NCI-H187 treated with DMSO at 0.1 percent for 48 hours (cell line): ENCODE measurements around the gene NCSTN.

ENCODE experiments used
- DNase-seq: peaks from one replicate; lab custom pipeline; 2025; lab: John Stamatoyannopoulos, UW

NCSTN gene

DNA sequence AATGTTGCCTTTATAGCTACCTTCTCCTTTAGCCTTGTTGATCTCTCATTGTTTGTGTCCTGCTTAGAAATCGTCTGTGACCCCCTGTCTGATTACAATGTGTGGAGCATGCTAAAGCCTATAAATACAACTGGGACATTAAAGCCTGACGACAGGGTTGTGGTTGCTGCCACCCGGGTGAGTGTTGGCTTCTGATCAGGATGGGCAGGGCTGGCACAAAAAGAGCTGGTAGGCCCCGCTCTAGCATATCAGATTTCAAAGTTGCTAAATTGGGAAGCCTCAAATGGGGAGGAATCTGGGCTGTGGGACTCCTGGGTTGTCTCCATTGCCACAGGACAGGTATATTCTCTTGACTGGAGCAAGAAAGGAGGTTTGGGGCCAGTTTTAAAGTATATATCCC is 8.4 kb downstream of the NCSTN start:
- DNase-seq = no peak

GRCh38 chr1:160352555-160352954 is 9.4 kb downstream of the NCSTN start:
- no peak for DNase-seq

DNA sequence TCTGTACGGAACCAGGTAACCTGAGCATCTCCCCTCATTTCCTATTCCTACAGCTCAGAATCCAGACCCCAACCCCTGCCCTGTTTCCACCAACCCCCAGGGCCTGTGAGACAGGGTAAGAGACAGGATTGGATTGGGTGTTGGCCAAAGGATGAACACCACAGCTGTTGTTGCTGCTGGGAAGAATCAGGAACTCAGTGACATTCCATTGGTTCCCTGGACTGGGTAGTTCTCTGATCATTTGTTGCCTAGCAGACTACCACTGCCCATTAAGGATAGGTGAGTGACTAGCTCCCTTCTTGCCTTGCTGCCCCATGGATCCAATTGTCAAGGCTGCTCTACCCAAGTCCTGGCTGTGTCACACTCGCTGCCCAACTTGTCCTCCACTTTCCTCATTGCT is 10.0 kb downstream of the NCSTN start:
- no peak for DNase-seq

DNA sequence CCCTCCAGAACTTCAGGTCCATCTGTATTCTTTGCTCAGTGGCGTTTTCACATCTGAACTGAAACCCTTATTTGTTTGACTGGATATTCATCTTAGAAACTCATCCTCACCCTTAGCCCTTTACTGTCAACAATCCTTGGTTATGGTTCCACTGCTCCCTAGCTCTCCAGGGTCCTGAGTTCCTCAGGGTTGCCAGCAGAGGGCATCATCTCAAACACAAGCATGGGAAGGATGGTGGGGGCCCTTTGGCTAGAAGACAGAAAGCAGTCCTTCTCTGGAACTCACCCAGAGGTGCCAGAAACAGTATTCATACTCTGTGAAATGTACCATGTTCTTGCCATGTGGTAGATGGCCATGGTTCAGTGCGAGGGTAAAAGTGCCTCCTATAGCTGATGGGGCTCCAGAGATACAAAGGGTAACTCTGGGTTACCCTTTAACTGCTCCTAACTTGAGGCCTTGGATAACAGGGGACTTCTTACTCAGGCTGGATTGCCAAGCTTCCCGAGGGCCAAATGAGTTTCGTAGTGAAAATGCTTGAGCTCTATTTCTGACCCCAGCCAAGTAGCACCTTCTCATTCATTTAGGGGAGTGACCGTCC is 11.3 kb downstream of the NCSTN start:
- no peak for DNase-seq

DNA sequence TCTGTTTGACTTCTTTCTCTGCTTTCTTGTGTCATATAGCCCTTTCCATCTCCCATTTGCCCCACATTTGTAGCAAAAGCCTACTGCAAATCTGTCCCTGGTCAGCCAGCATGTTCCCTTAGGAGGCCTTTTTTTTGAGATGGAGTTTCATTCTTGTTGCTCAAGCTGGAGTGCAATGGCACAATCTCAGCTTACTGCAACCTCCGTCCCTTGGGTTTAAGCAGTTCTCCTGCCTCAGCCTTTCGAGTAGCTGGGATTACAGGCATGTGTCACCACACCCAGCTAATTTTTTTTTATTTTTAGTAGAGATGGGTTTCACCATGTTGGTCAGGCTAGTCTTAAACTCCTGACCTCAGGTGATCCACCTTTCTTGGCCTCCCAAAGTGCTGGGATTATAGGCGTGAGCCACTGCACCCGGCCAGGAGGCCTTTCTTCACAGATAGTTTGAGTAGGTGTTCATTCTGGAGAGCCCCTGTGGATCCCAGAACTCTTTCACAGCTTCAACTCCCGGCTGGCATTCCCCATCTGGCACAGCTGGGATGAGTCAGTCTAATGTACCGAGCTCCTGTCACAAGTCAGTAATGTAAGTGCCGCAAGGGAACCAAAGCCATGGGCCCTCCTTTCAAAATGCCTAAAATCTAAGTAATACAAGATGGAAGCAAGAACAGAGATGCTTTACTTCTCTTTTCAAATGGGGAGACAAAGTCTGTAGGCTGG is 14.3 kb downstream of the NCSTN start:
- no peak for DNase-seq

GRCh38 chr1:160358073-160358472 is 14.9 kb downstream of the NCSTN start:
- no peak for DNase-seq

- no peak for DNase-seq
Observed at GRCh38 chr1:160359559-160360226, 16.5 kb downstream of the NCSTN start.

GRCh38 chr1:160360227-160360695 is 17.1 kb downstream of the NCSTN start:
- DNase-seq = no peak

GRCh38 chr1:160361199-160361598 is 18.0 kb downstream of the NCSTN start:
- no peak for DNase-seq

- DNase-seq = no peak
Observed at GRCh38 chr1:160361814-160362167, 18.6 kb downstream of the NCSTN start.

DNA sequence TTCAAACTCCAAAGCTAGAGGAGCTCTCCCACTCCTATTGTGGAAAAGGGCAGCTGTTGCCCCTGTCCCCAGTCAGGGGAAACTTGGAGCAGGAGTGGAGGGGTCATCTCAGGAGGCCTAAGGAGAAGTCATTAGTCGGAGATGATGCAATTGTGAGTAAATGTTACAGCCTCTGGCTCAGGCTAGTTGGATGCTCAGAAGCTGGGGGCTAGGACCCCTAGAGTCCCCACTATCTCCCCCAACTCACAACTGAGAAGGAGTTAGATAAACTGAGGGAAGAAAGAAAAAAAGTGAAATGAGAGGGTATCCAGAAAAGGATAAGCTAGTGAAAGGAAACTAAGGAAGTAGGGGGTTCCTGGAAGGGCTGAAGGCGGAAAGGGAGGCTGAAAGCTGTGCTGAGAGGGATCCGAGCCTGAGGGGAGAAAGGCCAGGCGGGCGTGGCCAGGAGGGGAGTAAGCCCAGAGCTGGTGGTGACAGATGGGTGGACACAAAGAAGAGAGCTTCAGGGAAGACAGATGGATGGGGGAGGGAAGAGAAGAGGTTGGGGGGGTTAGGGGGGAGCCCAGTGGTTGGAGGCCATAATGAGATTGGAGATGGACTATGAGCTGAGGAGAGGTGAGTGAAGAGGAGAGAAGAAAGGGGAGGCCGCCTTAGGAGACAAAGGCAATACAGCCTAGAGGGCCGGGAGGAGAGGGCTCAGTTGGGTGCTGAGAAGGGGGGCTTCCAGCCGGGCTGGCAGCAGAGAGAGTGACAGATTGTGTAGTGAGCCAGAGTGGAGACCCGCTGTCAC is 19.2 kb downstream of the NCSTN start:
- DNase-seq = no peak

DNA sequence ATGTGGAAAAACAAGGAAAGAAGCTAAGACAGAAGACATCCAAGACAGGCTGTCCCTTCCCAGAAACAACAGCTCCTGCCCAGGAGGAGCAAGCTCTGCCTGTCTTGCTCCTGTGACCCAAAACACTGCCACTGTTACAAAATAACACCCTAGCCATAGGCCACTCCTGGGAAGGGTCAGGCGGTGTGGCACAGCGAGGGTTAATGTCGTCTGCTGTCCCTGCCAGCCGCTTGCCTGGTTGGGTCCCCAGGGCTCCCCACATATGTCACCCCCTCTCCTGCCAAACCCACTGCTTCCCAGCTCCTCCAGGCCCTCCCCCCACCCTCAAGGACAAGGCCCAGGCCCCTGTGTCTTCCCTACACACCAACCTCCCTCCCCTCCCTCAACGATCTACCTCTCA is 19.8 kb downstream of the NCSTN start:
- no peak for DNase-seq

DNA sequence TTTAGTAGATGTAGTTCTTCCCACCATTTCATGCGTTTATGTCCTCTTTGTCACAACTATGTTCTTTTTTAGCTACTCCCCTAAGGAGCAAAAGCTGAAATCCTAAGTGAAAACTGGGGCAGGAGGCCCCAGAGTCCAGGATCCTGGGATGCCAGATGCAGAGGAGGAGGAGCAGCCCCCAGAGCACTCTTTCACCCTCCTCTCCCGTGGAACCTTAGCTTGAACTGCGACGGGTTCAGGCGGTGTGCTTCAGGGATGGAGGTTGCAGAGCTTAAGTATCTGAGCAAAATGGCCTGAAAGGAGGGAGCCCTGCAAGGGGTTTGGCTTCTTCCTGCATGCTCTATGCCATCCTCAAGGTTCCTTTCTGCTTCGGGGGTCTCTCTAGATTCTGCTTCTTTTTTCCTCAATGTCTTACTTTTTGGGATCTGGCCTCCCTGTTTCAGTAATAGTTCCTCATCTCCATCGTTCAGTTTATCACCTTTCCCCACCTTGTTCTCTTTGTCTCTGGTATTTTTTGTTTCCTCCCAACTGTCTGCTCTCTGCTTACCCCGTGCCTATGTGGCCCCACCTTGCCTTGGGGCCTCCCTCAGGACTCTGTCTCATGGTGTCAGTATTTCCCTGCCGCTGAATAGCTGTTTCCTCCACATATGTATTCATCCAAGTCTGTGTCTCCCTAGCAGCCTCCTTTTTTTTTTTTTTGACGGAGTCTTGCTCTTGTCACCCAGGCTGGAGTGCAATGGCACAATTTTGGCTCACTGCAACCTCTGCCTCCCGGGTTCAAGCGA is 21.0 kb downstream of the NCSTN start:
- no peak for DNase-seq

GRCh38 chr1:160365325-160365724 is 22.1 kb downstream of the NCSTN start:
- DNase-seq = no peak

DNA sequence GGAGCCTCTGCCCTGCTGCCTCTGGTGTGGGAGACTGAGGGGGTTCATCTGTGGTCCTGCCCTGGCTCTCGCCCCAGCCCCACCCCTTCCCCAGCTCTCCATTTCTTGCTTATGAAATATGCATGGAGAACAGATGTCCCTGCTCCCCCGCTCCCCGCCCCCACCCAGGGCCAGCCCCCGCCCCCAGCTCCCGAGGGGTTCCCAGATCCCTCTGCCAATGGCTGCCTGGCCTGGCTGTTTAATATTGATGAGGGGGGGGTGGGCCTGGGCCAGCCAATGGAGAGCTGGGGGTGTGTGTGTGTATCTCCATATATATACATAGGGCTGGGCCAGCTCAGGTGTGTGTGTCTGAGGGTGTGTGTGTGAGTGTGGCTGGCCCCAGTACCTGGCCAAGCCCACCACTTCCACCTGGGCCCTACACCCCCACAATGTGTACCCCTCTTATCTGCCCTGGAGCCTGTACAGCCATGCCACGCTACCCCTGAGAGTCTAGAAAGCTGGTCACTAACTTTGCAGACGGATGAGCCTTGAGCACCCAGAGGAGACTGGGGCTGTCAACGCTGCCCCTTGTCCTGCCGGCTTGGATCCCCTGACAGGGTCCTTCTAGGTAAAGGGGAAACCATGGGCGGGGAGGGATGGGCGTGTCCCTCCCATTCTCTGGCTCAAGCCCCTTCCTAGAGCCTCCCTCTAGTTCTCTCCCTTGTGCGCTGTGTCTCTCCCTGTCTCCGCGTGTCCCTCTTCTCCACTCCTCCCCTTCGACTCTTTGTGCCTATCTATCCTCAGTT is 23.7 kb downstream of the NCSTN start, which contains the start of gene NHLH1:
Gene NHLH1 (plus strand): TSS at position 341 of the 785 bp plus-strand sequence. CDS start 3,661 bp downstream, outside the sequence.
- no peak for DNase-seq

DNA sequence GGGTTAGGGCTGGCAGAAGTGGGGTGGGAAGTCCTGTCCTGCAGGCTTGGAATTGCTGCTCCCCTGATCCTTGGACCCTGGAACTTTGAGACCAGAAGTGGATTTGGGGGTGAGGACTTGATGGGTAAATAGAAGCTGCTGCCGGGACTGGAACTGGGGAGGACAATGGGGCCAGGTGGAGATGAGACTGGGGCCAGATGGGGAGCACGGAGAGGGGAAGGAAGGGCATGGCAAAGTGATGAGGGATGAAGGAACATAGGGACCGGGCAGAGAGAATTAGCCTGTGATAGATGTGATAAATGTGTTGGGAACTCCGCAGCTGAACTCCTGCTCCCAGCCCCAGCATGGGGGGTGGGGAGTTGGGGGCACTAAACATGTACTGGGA is 24.3 kb downstream of the NCSTN start:
- no peak for DNase-seq

- DNase-seq = no peak
Observed at GRCh38 chr1:160367934-160368923, 25.0 kb downstream of the NCSTN start.

GRCh38 chr1:160369087-160369486 is 25.9 kb downstream of the NCSTN start:
- no peak for DNase-seq

- no peak for DNase-seq
Observed at GRCh38 chr1:160370561-160371345, 27.6 kb downstream of the NCSTN start.
